SK-N-SH (cell line): Measurements from ENCODE around the gene KRTAP21-1. TPM values are rescaled to one million over a fixed set of nuclear protein-coding genes. Genes with fewer than 3 reads are reported as not detected.

Source experiments
- CTCF ChIA-PET: fragments of 300-600, 350-600 bp; formaldehyde crosslinking; extraction: SDS; loops from one replicate; lab custom pipeline; 2021; lab: Yijun Ruan, JAX
- POLR2A ChIA-PET: fragments of 350-600 bp; sonication (Branson Sonifier 250); formaldehyde crosslinking; extraction: SDS; loops from one replicate; lab custom pipeline; 2020; ENCODE audit warnings: antibody characterized with exemption, inconsistent platforms; lab: Yijun Ruan, JAX
- DNase-seq: peaks from one replicate; pipeline ENCODE4 v3.0.0; 2012
- H2AFZ ChIP-seq: fragments of 200-600 bp; sonication (generic); 2 replicates; pipeline ENCODE4 v1.8.1; 2016; ENCODE audit warnings: antibody characterized with exemption, mild to moderate bottlenecking, low read depth
- H3F3A ChIP-seq: fragments of 200-600 bp; sonication (generic); replicated peaks from 2 replicates; pipeline ENCODE3; 2016; ENCODE audit warnings: antibody characterized with exemption, mild to moderate bottlenecking; ENCODE audit not compliant: insufficient read depth
- H3K27ac ChIP-seq, 2 experiments: fragments of 200-500 bp in 1 of 2; fragments of 200-600 bp in 1 of 2; sonication (Bioruptor generic) in 1 of 2; sonication (generic), shearing (Covaris generic) in 1 of 2; 2 replicates each; pipeline versions ENCODE4 v1.5.1 to v1.6.1; 2014 to 2016; ENCODE audit warnings: low read depth in 2 of 2, inconsistent platforms in 1 of 2, low read length in 1 of 2, mild to moderate bottlenecking in 1 of 2, mixed read lengths in 1 of 2
- H3K27me3 ChIP-seq: fragments of 200-600 bp; sonication (generic), shearing (Covaris generic); 2 replicates; pipeline ENCODE4 v1.6.1; 2016; ENCODE audit warnings: mixed run types; ENCODE audit not compliant: insufficient read depth
- H3K36me3 ChIP-seq, 2 experiments: fragments of 200-500 bp in 1 of 2; fragments of 200-600 bp in 1 of 2; sonication (Bioruptor generic) in 1 of 2; sonication (generic) in 1 of 2; replicated peaks in 1 of 2; 2 replicates each; pipeline versions ENCODE3 to v1.5.1; 2014 to 2016; ENCODE audit warnings: low read length in 1 of 2, mild to moderate bottlenecking in 1 of 2; ENCODE audit not compliant: insufficient read depth in 2 of 2, control insufficient read depth in 1 of 2
- H3K4me1 ChIP-seq, 2 experiments: fragments of 200-500 bp in 1 of 2; fragments of 200-600 bp in 1 of 2; sonication (Bioruptor generic) in 1 of 2; sonication (generic), shearing (Covaris generic) in 1 of 2; 2 replicates each; pipeline versions ENCODE4 v1.5.1 to v1.6.1; 2014 to 2016; ENCODE audit warnings: low read depth in 1 of 2, low read length in 1 of 2, mixed run types in 1 of 2; ENCODE audit not compliant: insufficient read depth in 2 of 2, control insufficient read depth in 1 of 2
- H3K4me2 ChIP-seq: fragments of 200-600 bp; sonication (generic), shearing (Covaris generic); 2 replicates; pipeline ENCODE4 v1.6.1; 2017; ENCODE audit warnings: mixed run types
- H3K4me3 ChIP-seq, 2 experiments: fragments of 200-500 bp in 1 of 2; fragments of 200-600 bp in 1 of 2; sonication (Bioruptor generic) in 1 of 2; sonication (generic), shearing (Covaris generic) in 1 of 2; 2 replicates each; pipeline versions ENCODE4 v1.5.1 to v1.8.1; 2014 to 2016; ENCODE audit warnings: low read depth in 2 of 2, inconsistent platforms in 1 of 2, low read length in 1 of 2, mild to moderate bottlenecking in 1 of 2, mixed read lengths in 1 of 2, moderate library complexity in 1 of 2
- H3K79me2 ChIP-seq: fragments of 200-600 bp; sonication (generic); 2 replicates; pipeline ENCODE4 v1.8.1; 2017; ENCODE audit warnings: mild to moderate bottlenecking; ENCODE audit not compliant: insufficient read depth
- H3K9ac ChIP-seq: fragments of 200-600 bp; sonication (generic); 2 replicates; pipeline ENCODE4 v1.6.1; 2017; ENCODE audit warnings: mixed run types
- H3K9me2 ChIP-seq: fragments of 200-600 bp; sonication (generic); 2 replicates; pipeline ENCODE4 v1.6.1; 2017; ENCODE audit warnings: mixed run types
- H3K9me3 ChIP-seq: fragments of 200-600 bp; sonication (generic); 2 replicates; pipeline ENCODE4 v1.6.1; 2017; ENCODE audit warnings: mixed run types, mild to moderate bottlenecking, moderate library complexity
- H4K20me1 ChIP-seq: fragments of 200-600 bp; sonication (generic); 2 replicates; pipeline ENCODE4 v1.6.1; 2017; ENCODE audit warnings: mild to moderate bottlenecking, mixed run types; ENCODE audit not compliant: insufficient read depth
- FOXJ3 ChIP-seq: sonication (generic); formaldehyde crosslinking; IDR thresholded peaks from 2 replicates; pipeline ENCODE4 v1.5.1; 2020; ENCODE audit warnings: mild to moderate bottlenecking, missing genetic modification reagents
- GATA2 ChIP-seq: sonication (generic); formaldehyde crosslinking; IDR thresholded peaks from 2 replicates; pipeline ENCODE4 v1.5.0; 2020; ENCODE audit warnings: mild to moderate bottlenecking, missing genetic modification reagents
- IRF3 ChIP-seq: fragments of 150-350 bp; IDR thresholded peaks from 2 replicates; pipeline ENCODE4 v1.6.1; 2016; ENCODE audit warnings: mild to moderate bottlenecking, low read depth, low read length
- MXI1 ChIP-seq: IDR thresholded peaks from 2 replicates; pipeline ENCODE4 v1.6.1; 2012; ENCODE audit warnings: mild to moderate bottlenecking, low read depth, low read length, improper control_type of control experiment
- NRF1 ChIP-seq: IDR thresholded peaks from 2 replicates; pipeline ENCODE4 v1.6.1; 2012; ENCODE audit warnings: low read depth, mild to moderate bottlenecking, low read length
- PBX3 ChIP-seq: IDR thresholded peaks from 2 replicates; pipeline ENCODE4; 2012
- POLR2AphosphoS5 ChIP-seq: IDR thresholded peaks from 2 replicates; pipeline ENCODE4 v1.6.1; 2012; ENCODE audit warnings: low read depth, low read length
- RAD21 ChIP-seq: IDR thresholded peaks from 2 replicates; pipeline ENCODE4 v1.6.1; 2012; ENCODE audit warnings: mild to moderate bottlenecking, low read length
- RCOR1 ChIP-seq: fragments of 150-350 bp; IDR thresholded peaks from 2 replicates; pipeline ENCODE4 v1.6.1; 2017; ENCODE audit warnings: antibody characterized with exemption, low read length
- RFX5 ChIP-seq: IDR thresholded peaks from 2 replicates; pipeline ENCODE4 v1.6.1; 2012; ENCODE audit warnings: mild to moderate bottlenecking, improper control_type of control experiment, low read length
- RXRA ChIP-seq: IDR thresholded peaks from 2 replicates; pipeline ENCODE4 v1.4.0; 2012; ENCODE audit warnings: low read depth, mild to moderate bottlenecking, borderline replicate concordance
- SIN3A ChIP-seq: IDR thresholded peaks from 2 replicates; pipeline ENCODE4 v1.6.1; 2012; ENCODE audit warnings: low read depth, mild to moderate bottlenecking, low read length, moderate library complexity, borderline replicate concordance
- TCF12 ChIP-seq: IDR thresholded peaks from 2 replicates; pipeline ENCODE4 v1.4.0; 2012
- WGBS: methylation state at CpG from one replicate; pipeline ENCODE4 v1.1.6; 2017; ENCODE audit warnings: low lambda C conversion rate; 5-methylcytosine and 5-hydroxymethylcytosine counted together
- polyA plus RNA-seq, 3 experiments: library from polyadenylated mRNA; depleted of rRNA; stranded (reverse); fragments of >200 nt; gene quantifications; 2 replicates each; pipeline ENCODE4 v1.2.3, GENCODE V29; 2012

KRTAP21-1 gene
- polyA plus RNA-seq, 1 of the 3 experiments (the other 2 are of a cell fraction), result not detected

- DNase-seq, result no peak
- H3F3A ChIP-seq, result no peaks in the 10 kb centered on the region
- no peaks in the 10 kb centered on the region for H3K9me3 ChIP-seq
- H3K9me2 ChIP-seq, result no peaks in the 10 kb centered on the region
- 0% methylated on average over 2 of the region's 2 CpGs for WGBS
- no peaks in the 10 kb centered on the region for H3K79me2 ChIP-seq
- peaks cover 8% of the 10 kb centered on the region; the same call in 1 of the 2 replicates for H3K27me3 ChIP-seq
- H3K4me2 ChIP-seq, result no peak overlapping the region
- H3K4me1 ChIP-seq, result no peaks in the 10 kb centered on the region
- H3K4me3 ChIP-seq, result no peak overlapping the region
- H2AFZ ChIP-seq, result no peak overlapping the region
- H3K9ac ChIP-seq, result no peak overlapping the region
- no peaks in the 10 kb centered on the region for H4K20me1 ChIP-seq
- TF ChIP-seq PBX3 (no peak), RXRA (no peak), MXI1 (no peak), RAD21 (no peak), GATA2 (CRISPR knock-in tag) (no peak), RCOR1 (no peak), POLR2AphosphoS5 (no peak), FOXJ3 (CRISPR knock-in tag) (no peak), NRF1 (no peak), TCF12 (no peak), SIN3A (no peak), RFX5 (no peak)
- H3K36me3 ChIP-seq, result no peaks in the 10 kb centered on the region
- H3K27ac ChIP-seq, result no peak overlapping the region
- CTCF ChIA-PET, result no interaction called here
- POLR2A ChIA-PET, result no interaction called here
These were observed 38.5 kb upstream of the KRTAP21-1 start for GRCh38 chr21:30793581-30794314.

- Histone ChIP-seq H3K9ac (no peak overlapping the region), H3K4me2 (no peak overlapping the region), H2AFZ (no peak overlapping the region), H3F3A (no peaks in the 10 kb centered on the region), H3K9me2 (no peaks in the 10 kb centered on the region), H3K79me2 (no peaks in the 10 kb centered on the region), H3K4me1 (no peaks in the 10 kb centered on the region), H3K9me3 (no peaks in the 10 kb centered on the region), H3K27ac (no peak overlapping the region), H3K27me3 (peaks cover 20% of the 10 kb centered on the region; the same call in 1 of the 2 replicates), H3K4me3 (no peak overlapping the region), H3K36me3 (no peaks in the 10 kb centered on the region), H4K20me1 (no peaks in the 10 kb centered on the region)
- DNase-seq, result no peak
- TF ChIP-seq RFX5 (no peak), IRF3 (no peak)
- WGBS, result 4% methylated on average over 1 of the region's 1 CpG
- CTCF ChIA-PET, result no interaction called here
- POLR2A ChIA-PET, result no interaction called here
These were observed 24.0 kb upstream of the KRTAP21-1 start for GRCh38 chr21:30779249-30779648.
